Esophagus muscularis mucosa (tissue), 4 donors: ENCODE results near the gene RGMB.

Experiments used
- CTCF ChIP-seq, 3 experiments: fragments of 200-600 bp in 2 of 3; fragments of 450-650 bp in 1 of 3; sonication (generic) in 2 of 3; IDR thresholded peaks; one replicate each; pipeline ENCODE4 v1.5.1; 2017 to 2019; ENCODE audit warnings: antibody characterized with exemption in 3 of 3, mild to moderate bottlenecking in 2 of 3, moderate library complexity in 1 of 3
- EP300 ChIP-seq: sonication (generic); formaldehyde crosslinking; IDR thresholded peaks from one replicate; pipeline ENCODE4 v1.6.1; 2017; ENCODE audit warnings: antibody characterized with exemption
- POLR2A ChIP-seq: fragments of 450-650 bp; IDR thresholded peaks from one replicate; pipeline ENCODE4 v1.6.1; 2017; ENCODE audit warnings: antibody characterized with exemption, moderate library complexity, mild to moderate bottlenecking, low read depth

GRCh38 chr5:98749046-98749445, 24.4 kb upstream of the RGMB start:
- TF ChIP-seq POLR2A (no peak), CTCF (IDR thresholded peaks at IDR 0.05) (no peak), EP300 (no peak)
